GM10266 (cell line): ENCODE data around the gene B4GALNT3.

Source experiments
- DNase-seq: peaks from one replicate; pipeline ENCODE4 v3.0.0; 2012; ENCODE audit errors: extremely low spot score
- TF ChIP-seq, protein P1 (sequence below): IDR thresholded peaks from 2 replicates; pipeline ENCODE4 v1.5.1; 2012; ENCODE audit warnings: mild to moderate bottlenecking, low read depth; ENCODE audit not compliant: control insufficient read depth, insufficient read depth; ENCODE audit errors: missing control alignments

Gene B4GALNT3

DNA sequence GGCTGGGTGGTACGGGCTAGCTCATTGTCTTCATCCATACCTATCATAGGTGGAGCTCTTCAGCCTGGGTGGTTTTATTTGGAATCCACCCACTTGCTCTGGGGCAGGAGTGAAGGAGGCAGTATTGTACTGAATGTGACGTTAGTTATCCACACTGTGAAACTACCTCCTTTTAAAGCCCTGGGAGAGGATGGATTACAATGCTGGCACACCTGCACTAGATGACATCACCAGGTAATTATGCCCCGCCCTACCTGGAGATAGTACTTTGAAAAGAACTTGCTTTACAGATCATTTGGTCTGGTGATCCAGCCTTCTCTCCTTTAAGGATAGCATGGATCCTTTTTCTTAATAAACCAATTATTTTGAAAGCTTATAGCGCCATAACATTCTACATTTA, 78.0 kb downstream of the B4GALNT3 start:
- no peak for DNase-seq
- TF ChIP-seq, protein P1, sequence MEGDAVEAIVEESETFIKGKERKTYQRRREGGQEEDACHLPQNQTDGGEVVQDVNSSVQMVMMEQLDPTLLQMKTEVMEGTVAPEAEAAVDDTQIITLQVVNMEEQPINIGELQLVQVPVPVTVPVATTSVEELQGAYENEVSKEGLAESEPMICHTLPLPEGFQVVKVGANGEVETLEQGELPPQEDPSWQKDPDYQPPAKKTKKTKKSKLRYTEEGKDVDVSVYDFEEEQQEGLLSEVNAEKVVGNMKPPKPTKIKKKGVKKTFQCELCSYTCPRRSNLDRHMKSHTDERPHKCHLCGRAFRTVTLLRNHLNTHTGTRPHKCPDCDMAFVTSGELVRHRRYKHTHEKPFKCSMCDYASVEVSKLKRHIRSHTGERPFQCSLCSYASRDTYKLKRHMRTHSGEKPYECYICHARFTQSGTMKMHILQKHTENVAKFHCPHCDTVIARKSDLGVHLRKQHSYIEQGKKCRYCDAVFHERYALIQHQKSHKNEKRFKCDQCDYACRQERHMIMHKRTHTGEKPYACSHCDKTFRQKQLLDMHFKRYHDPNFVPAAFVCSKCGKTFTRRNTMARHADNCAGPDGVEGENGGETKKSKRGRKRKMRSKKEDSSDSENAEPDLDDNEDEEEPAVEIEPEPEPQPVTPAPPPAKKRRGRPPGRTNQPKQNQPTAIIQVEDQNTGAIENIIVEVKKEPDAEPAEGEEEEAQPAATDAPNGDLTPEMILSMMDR: no peak

DNA sequence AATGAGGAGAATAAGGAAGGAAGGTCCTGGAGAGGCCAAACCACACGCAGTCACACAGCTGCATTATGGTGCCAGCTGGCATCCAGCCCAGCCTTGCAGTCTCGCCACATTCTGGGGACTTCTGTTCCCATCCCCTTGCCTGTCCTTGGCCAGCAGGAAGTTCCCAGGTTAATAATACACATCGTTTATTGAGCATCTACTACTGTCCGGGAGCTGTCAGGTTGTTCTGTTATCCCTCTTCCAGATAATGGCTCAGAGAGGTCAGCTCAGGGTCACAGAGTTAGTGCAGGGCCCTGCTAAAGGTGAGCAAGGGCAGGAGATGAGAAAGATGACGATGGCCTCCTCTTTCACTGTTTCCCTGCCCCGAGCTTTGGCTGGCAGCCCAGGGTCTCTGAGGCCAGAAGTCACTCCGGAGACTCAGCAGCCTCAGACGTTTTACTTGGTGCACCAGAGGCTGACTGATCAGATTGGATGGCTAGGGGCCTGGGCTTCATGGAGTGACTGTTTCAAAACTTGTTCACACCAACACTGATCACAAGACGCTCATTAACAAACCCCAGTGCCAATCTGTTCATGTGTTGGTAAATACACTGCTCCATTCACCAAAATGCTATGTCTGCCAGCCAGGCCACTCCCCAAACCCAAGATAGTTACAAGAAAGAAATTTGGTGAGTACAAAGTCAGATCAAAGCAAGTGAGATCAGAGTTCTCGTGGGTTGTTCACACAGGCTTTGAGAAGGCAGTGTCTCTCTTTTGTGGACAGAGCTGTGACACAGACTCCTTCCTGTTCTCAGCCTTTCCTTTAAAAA, 79.2 kb downstream of the B4GALNT3 start:
- no peak for DNase-seq

DNA sequence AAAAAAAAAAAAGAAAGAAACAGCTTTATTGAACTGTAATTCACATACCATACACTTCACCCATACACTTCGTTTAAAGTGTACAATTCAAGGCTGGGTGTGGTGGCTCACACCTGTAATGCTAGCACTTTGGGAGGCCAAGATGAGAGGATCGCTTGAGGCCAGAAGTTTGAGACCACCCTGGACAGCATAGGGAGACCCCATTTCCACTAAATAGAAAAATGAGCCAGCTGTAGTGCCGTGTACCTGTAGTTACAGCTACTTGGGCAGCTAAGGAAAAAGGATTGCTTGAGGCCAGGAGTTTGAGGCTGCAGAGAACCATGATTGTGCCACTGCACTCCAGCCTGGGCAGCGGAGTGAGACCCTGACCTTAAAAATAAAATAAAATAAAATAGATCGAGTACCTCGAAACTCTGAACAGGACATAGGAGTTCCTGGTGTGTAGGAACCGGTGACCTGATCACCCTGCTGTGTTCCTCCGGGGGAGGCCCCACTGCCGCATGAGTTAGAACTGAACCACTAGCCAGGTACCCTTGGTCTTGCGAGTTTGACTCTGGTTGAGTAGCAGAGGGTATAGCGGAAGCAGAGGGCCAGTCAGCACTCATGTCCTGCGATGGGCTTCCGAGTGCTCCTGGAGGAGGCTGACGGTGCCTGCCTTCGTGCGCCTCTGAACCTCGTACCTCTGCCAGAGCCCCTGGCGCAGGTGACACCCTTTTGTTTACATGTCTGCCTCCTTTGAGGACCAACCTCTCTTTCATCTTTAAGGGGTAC, 80.0 kb downstream of the B4GALNT3 start:
- DNase-seq: no peak
- TF ChIP-seq, protein P1: no peak

More for the DNA sequence above, 79.2 kb downstream of the B4GALNT3 start:
- TF ChIP-seq, protein P1: no peak

- no peak for DNase-seq
- TF ChIP-seq, protein P1: no peak
Observed at GRCh38 chr12:541676-542324, 82.1 kb downstream of the B4GALNT3 start.

DNA sequence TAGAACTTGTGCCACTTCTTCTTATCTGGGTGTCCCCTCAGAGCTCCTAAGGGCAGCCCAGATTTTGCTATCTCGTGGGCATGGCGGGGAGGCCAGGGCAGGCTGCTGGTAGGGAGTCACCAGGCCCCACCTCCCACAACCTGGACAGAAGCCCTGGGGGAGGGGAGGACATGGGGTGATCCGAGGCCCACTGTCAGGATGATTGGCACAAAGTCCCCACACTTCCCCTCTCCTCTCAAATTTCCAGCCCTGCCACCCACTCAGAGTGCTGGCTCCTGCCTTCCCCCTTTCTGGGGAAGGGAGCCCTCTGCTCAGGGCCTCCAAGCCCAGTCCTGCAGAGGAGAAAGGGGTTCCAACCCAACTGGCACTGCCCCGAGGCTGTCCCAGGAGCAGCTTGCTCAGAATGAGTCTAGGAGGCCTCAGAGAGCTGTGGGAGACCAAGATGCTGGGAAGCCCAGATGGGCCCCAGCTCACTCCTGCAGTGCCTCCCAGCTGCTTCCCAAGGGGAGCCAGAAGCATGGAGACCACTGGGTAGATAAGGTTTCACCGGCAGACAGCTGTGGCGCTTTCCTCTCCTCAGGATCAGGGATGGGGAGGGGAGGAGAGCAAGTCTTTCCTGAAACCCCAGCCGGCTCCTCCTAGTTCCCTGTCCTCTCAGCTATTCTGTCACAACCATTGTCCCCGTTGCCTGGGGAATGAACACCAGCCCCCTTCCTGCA, 82.8 kb downstream of the B4GALNT3 start:
- TF ChIP-seq, protein P1: no peak
- DNase-seq: no peak

DNA sequence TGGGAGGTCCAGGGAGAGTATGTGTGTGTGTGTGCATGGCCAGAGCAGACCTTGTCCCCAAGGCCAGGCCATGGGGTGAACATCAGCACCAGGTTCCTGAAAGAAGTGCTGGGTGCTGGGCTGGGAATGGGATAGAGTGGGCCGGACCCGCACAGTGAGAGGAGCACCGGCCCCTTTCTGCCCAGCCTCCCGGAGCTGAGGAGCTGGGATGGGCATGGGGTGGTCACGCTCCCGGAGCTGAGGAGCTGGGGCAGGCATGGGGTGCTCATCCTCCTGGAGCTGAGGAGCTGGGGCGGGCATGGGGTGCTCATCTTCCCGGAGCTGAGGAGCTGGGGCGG, 83.3 kb downstream of the B4GALNT3 start:
- DNase-seq: no peak
- TF ChIP-seq, protein P1: no peak

DNA sequence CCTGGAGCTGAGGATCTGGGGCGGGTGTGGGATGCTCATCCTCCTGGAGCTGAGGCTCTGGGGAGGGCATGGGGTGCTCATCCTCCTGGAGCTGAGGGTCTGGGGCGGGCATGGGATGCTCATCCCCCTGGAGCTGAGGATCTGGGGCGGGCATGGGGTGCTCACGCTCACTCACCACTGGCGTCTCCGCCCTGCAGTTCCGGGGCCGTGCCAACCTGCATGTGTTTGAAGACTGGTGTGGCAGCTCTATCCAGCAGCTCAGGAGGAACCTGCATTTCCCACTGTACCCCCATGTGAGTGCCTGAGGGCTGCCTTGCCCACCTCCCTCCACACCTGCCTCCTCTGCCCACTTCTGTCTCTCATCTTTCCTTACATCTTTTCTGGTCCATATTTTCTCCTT, 84.4 kb downstream of the B4GALNT3 start:
- DNase-seq: no peak
- TF ChIP-seq, protein P1: no peak
